Osteoblast (primary cell): ENCODE results near the gene RPS13. TPM values are rescaled to one million over a fixed set of nuclear protein-coding genes. Genes with fewer than 3 reads are reported as not detected.

Experiments
- DNase-seq: peaks from one replicate; pipeline ENCODE4 v3.0.0; 2011; ENCODE audit warnings: low spot score, mixed read lengths; ENCODE audit not compliant: insufficient read length; ENCODE audit errors: missing footprints
- H2AFZ ChIP-seq: 2 replicates; pipeline ENCODE4 v1.6.0; 2011; ENCODE audit warnings: mild to moderate bottlenecking, low read length
- H3K27ac ChIP-seq: 2 replicates; pipeline ENCODE4 v1.5.1; 2011; ENCODE audit warnings: mild to moderate bottlenecking, low read depth, low read length, moderate library complexity
- H3K27me3 ChIP-seq: 2 replicates; pipeline ENCODE4 v1.6.0; 2012; ENCODE audit warnings: mild to moderate bottlenecking, control low read depth, inconsistent platforms, low read length, moderate library complexity; ENCODE audit not compliant: insufficient read depth
- H3K36me3 ChIP-seq: 2 replicates; pipeline ENCODE4 v1.5.1; 2011; ENCODE audit warnings: mild to moderate bottlenecking, low read length, control low read depth, moderate library complexity; ENCODE audit not compliant: insufficient read depth
- H3K4me1 ChIP-seq: 2 replicates; pipeline ENCODE4 v1.5.1; 2011; ENCODE audit warnings: mild to moderate bottlenecking, low read length, control low read depth, moderate library complexity; ENCODE audit not compliant: insufficient read depth
- H3K4me2 ChIP-seq: 2 replicates; pipeline ENCODE4 v1.6.0; 2011; ENCODE audit warnings: mild to moderate bottlenecking, low read length; ENCODE audit not compliant: insufficient read depth
- H3K4me3 ChIP-seq: fragments of 200-600 bp; sonication (generic); 3 replicates; pipeline ENCODE4 v1.5.1; 2012; ENCODE audit warnings: mild to moderate bottlenecking, low read length, inconsistent platforms; ENCODE audit not compliant: insufficient read depth
- H3K79me2 ChIP-seq: 2 replicates; pipeline ENCODE4 v1.6.0; 2012; ENCODE audit warnings: mild to moderate bottlenecking, low read length, control low read depth, inconsistent platforms; ENCODE audit not compliant: insufficient read depth
- H3K9me3 ChIP-seq: 2 replicates; pipeline ENCODE4 v1.5.1; 2011; ENCODE audit warnings: low read depth, low read length, control low read depth
- H4K20me1 ChIP-seq: 2 replicates; pipeline ENCODE4 v1.6.0; 2012; ENCODE audit warnings: mild to moderate bottlenecking, low read length, control low read depth; ENCODE audit not compliant: insufficient read depth
- CTCF ChIP-seq: IDR thresholded peaks from 2 replicates; pipeline ENCODE4 v1.5.1; 2011; ENCODE audit warnings: mild to moderate bottlenecking, low read depth, low read length, moderate library complexity; ENCODE audit errors: extremely low read depth
- total RNA-seq: library from RNA; depleted of rRNA; stranded (reverse); fragments of >200 nt; gene quantifications from 2 replicates; pipeline ENCODE4 v1.2.3, GENCODE V29; 2012

The RPS13 gene
- total RNA-seq, 1 donor: 793 TPM

DNA sequence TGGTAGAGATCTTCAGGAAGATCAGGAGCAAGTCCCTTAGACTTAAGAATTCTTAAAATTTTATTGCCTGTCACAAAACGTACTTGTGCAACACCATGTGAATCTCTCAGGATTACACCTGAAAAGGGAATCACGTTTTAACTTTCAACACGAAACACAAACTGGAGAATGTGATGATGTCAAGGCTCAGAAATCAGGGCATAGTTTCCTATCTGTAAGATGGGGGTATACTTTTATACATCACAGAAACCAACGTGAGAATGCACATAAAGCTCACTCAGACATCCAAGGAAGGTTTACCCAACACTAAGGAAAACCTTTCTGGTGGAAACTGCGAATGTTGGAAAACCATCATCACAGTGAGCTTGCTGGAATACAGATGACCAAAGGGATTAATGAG, 2.0 kb downstream of the RPS13 start:
- Histone ChIP-seq H3K27me3 (no peaks in the 10 kb centered on the region), H2AFZ (no peak overlapping the region), H3K4me2 (peak overlapping the region; percentile 100), H3K27ac (peak overlapping the region; percentile 87), H3K4me3 (peak overlapping the region; percentile 79), H4K20me1 (peaks cover 22% of the 10 kb centered on the region), H3K4me1 (peaks cover 21% of the 10 kb centered on the region), H3K9me3 (no peaks in the 10 kb centered on the region), H3K79me2 (peaks cover 28% of the 10 kb centered on the region), H3K36me3 (peaks cover 36% of the 10 kb centered on the region)
- TF ChIP-seq CTCF: no peak
- DNase-seq: no peak

- no peak overlapping the region for H3K4me2 ChIP-seq
- H3K4me1 ChIP-seq: peaks cover 21% of the 10 kb centered on the region
- H3K79me2 ChIP-seq: peaks cover 28% of the 10 kb centered on the region
- H4K20me1 ChIP-seq: peaks cover 22% of the 10 kb centered on the region
- no peaks in the 10 kb centered on the region for H3K27me3 ChIP-seq
- H2AFZ ChIP-seq: no peak overlapping the region
- no peak for TF ChIP-seq CTCF
- no peak overlapping the region for H3K27ac ChIP-seq
- H3K4me3 ChIP-seq: no peak overlapping the region
- no peaks in the 10 kb centered on the region for H3K9me3 ChIP-seq
- no peak for DNase-seq
- peaks cover 36% of the 10 kb centered on the region for H3K36me3 ChIP-seq
Observed at GRCh38 chr11:17073370-17074027, 4.0 kb downstream of the RPS13 start.

DNA sequence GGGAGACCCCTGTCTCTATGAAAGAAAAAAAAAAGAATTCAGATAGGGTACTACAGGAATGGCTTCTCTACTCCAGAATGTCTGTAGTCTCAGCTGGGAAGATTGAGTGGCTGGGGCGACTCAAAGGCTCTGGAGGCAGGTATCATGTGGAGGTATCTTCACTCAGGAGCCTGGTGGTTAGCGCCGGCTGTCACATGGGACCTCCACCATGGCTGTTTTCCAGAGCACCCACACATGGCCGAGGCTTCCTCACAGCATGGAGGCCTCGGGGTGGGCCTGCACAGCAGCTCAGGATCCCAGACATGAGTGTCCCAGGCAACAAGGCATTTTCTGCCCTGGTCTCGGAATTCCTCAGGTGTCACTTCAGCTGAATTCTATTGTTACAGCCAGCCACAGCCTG, 10.1 kb downstream of the RPS13 start:
- no peak for TF ChIP-seq CTCF
- H3K27me3 ChIP-seq: no peaks in the 10 kb centered on the region
- no peak overlapping the region for H2AFZ ChIP-seq
- DNase-seq: no peak
- no peak overlapping the region for H3K4me3 ChIP-seq
- no peak overlapping the region for H3K4me2 ChIP-seq
- H3K9me3 ChIP-seq: no peaks in the 10 kb centered on the region
- H4K20me1 ChIP-seq: no peaks in the 10 kb centered on the region
- H3K79me2 ChIP-seq: no peaks in the 10 kb centered on the region
- no peaks in the 10 kb centered on the region for H3K36me3 ChIP-seq
- no peak overlapping the region for H3K27ac ChIP-seq
- no peaks in the 10 kb centered on the region for H3K4me1 ChIP-seq

- H3K9me3 ChIP-seq: no peaks in the 10 kb centered on the region
- H3K27me3 ChIP-seq: no peaks in the 10 kb centered on the region
- H3K4me3 ChIP-seq: no peak overlapping the region
- H3K4me1 ChIP-seq: no peaks in the 10 kb centered on the region
- H4K20me1 ChIP-seq: no peaks in the 10 kb centered on the region
- no peak overlapping the region for H3K4me2 ChIP-seq
- DNase-seq: no peak
- H3K36me3 ChIP-seq: no peaks in the 10 kb centered on the region
- H3K27ac ChIP-seq: no peak overlapping the region
- no peak overlapping the region for H2AFZ ChIP-seq
- no peaks in the 10 kb centered on the region for H3K79me2 ChIP-seq
- no peak for TF ChIP-seq CTCF
Observed at GRCh38 chr11:17066691-17067090, 10.8 kb downstream of the RPS13 start.
